Mammary epithelial cell (primary cell): ENCODE measurements around the gene PCNX1.

Experiments used
- EZH2 ChIP-seq: IDR thresholded peaks from 2 replicates; pipeline ENCODE4 v1.6.1; 2012; ENCODE audit warnings: low read length, inconsistent platforms, borderline replicate concordance
- TF ChIP-seq, protein P1 (sequence below), 2 donors: IDR thresholded peaks in 1 of 2; conservative IDR thresholded peaks in 1 of 2; 2 replicates each; pipeline ENCODE4 v1.5.1; 2011 to 2012; ENCODE audit warnings: inconsistent platforms in 2 of 2, low read length in 2 of 2, mild to moderate bottlenecking in 2 of 2, control low read depth in 1 of 2, low read depth in 1 of 2; ENCODE audit not compliant: insufficient read depth in 1 of 2; ENCODE audit errors: extremely low read depth in 1 of 2

- TF ChIP-seq, protein P1, sequence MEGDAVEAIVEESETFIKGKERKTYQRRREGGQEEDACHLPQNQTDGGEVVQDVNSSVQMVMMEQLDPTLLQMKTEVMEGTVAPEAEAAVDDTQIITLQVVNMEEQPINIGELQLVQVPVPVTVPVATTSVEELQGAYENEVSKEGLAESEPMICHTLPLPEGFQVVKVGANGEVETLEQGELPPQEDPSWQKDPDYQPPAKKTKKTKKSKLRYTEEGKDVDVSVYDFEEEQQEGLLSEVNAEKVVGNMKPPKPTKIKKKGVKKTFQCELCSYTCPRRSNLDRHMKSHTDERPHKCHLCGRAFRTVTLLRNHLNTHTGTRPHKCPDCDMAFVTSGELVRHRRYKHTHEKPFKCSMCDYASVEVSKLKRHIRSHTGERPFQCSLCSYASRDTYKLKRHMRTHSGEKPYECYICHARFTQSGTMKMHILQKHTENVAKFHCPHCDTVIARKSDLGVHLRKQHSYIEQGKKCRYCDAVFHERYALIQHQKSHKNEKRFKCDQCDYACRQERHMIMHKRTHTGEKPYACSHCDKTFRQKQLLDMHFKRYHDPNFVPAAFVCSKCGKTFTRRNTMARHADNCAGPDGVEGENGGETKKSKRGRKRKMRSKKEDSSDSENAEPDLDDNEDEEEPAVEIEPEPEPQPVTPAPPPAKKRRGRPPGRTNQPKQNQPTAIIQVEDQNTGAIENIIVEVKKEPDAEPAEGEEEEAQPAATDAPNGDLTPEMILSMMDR (conservative IDR thresholded peaks at IDR 0.05 in 1 of 2, IDR thresholded peaks at IDR 0.05 in 1 of 2; ENCODE audit: extremely low read depth in 1 of 2, insufficient read depth in 1 of 2, low read depth in 1 of 2, low read length in 2 of 2) = no peak
- TF ChIP-seq EZH2 = no peak
Observed at GRCh38 chr14:71123579-71124135, 216.4 kb downstream of the PCNX1 start.
